Activated B cell treated with CpG ODN at 0.5 μM for 24 hours (primary cell): ENCODE results near the gene NCS1. TPM values are rescaled to one million over a fixed set of nuclear protein-coding genes. Genes with fewer than 3 reads are reported as not detected.
"Not testable (repeated sequence)": the region's sequence is repeated elsewhere in the genome, so short reads cannot be mapped to it uniquely, and the experiment has no call there.

Source experiments
- ATAC-seq: fragments of 200-7000 bp; cut with Tn5 transposase; one replicate; pipeline ENCODE4 v1.10.0; 2021; ENCODE audit warnings: low read depth, mild to moderate bottlenecking, moderate library complexity
- CTCF ChIA-PET: fragments of 350-600 bp; sonication (Branson Sonifier 250); formaldehyde crosslinking; loops from one replicate; lab custom pipeline; 2021; ENCODE audit warnings: antibody characterized with exemption; lab: Charles Lee
- POLR2A ChIA-PET: fragments of 350-600 bp; sonication (Branson Sonifier 250); formaldehyde crosslinking; loops from one replicate; lab custom pipeline; 2021; ENCODE audit warnings: antibody characterized with exemption; lab: Charles Lee
- DNase-seq: peaks from one replicate; pipeline ENCODE4 v3.0.0; 2022
- H3K27ac Mint-ChIP-seq: one replicate; pipeline ENCODE4 v1.8.0; 2020; ENCODE audit warnings: mixed read lengths
- H3K27me3 Mint-ChIP-seq: one replicate; pipeline ENCODE4 v1.8.0; 2021; ENCODE audit warnings: mixed read lengths
- H3K36me3 Mint-ChIP-seq: one replicate; pipeline ENCODE4 v1.8.0; 2021; ENCODE audit warnings: low read depth, mixed read lengths
- H3K4me1 Mint-ChIP-seq: one replicate; pipeline ENCODE4 v1.8.0; 2021; ENCODE audit warnings: mixed read lengths
- H3K4me3 Mint-ChIP-seq: one replicate; pipeline ENCODE4 v1.8.0; 2020; ENCODE audit warnings: mild to moderate bottlenecking, mixed read lengths
- H3K9me3 Mint-ChIP-seq: one replicate; pipeline ENCODE4 v1.8.0; 2020; ENCODE audit warnings: mixed read lengths
- intact Hi-C: fragments of 100-400 bp; cut with micrococcal nuclease; formaldehyde crosslinking; loops from one replicate; pipeline ENCODE4 v1.15.1; 2024
- total RNA-seq: library from RNA; stranded (reverse); gene quantifications from 2 replicates; pipeline ENCODE4 v1.2.3, GENCODE V29; 2022
- TF ChIP-seq, protein P1 (sequence below): fragments of 200-600 bp; IDR thresholded peaks from one replicate; pipeline ENCODE4 v1.8.0; 2022; ENCODE audit warnings: antibody characterized with exemption, mild to moderate bottlenecking

The NCS1 gene
- total RNA-seq, 1 donor from 2014 or later: 0.24 TPM

DNA sequence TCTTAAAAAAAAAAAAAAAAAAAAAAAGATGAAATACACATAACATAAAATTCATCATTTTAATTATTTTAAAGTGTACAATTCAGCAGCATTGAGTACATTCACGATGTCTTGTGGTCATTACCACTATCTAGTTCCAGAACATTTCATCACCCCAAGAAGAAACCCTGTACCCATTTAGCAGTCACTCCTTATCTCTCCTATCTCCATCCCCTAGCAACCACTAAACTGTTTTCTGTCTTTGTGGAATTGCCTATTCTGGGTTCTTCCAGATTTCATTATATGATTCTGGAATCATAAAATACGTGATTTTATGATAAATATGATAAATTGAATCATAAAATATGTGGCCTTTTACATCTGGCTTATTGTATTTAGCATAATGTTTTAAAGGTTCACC lies 84.4 kb downstream of the NCS1 start:
- Mint-ChIP-seq H3K4me1 (no peaks in the 10 kb centered on the region), H3K9me3 (peaks cover 2% of the 10 kb centered on the region), H3K36me3 (no peaks in the 10 kb centered on the region), H3K27me3 (peaks cover 25% of the 10 kb centered on the region), H3K4me3 (no peak overlapping the region), H3K27ac (no peak overlapping the region)
- ATAC-seq: no peak
- ChIA-PET CTCF (no interaction called here), POLR2A (interaction anchor here (0.6 to 0.8 kb wide), 2 partner anchors 148 to 468 kb away, joined by 3 read pairs; no protein-coding TSS in a partner anchor)
- DNase-seq: no peak
- intact Hi-C loops: no loop called here
- TF ChIP-seq, protein P1, sequence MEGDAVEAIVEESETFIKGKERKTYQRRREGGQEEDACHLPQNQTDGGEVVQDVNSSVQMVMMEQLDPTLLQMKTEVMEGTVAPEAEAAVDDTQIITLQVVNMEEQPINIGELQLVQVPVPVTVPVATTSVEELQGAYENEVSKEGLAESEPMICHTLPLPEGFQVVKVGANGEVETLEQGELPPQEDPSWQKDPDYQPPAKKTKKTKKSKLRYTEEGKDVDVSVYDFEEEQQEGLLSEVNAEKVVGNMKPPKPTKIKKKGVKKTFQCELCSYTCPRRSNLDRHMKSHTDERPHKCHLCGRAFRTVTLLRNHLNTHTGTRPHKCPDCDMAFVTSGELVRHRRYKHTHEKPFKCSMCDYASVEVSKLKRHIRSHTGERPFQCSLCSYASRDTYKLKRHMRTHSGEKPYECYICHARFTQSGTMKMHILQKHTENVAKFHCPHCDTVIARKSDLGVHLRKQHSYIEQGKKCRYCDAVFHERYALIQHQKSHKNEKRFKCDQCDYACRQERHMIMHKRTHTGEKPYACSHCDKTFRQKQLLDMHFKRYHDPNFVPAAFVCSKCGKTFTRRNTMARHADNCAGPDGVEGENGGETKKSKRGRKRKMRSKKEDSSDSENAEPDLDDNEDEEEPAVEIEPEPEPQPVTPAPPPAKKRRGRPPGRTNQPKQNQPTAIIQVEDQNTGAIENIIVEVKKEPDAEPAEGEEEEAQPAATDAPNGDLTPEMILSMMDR: no peak

- H3K27ac Mint-ChIP-seq, H3K9me3 Mint-ChIP-seq, intact Hi-C loops, H3K36me3 Mint-ChIP-seq, CTCF ChIA-PET, H3K4me1 Mint-ChIP-seq, POLR2A ChIA-PET, ATAC-seq, H3K4me3 Mint-ChIP-seq, DNase-seq: not testable (repeated sequence)
- H3K27me3 Mint-ChIP-seq: peaks cover 29% of the 10 kb centered on the region
Measured at GRCh38 chr9:130258137-130258536, 85.9 kb downstream of the NCS1 start.

DNA sequence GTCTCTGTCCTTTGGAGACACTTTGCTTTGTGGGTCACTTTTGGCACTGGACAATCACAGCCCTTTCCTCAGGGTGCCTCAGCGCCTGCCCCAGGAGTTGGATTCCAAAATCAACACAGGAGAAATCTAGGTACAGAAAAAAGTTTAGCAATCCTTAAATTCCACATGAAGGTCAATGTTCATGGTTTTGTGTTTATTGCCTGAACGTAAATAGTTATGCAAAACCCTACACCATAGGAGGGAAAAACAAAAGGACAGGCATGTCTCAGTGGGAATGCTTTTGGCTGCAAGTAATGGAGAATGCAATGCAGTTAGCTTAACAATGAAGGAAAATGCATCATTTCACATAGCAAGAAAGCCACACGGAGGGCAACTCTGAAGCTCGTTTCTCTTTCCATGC lies 86.8 kb downstream of the NCS1 start:
- no peak overlapping the region for H3K4me3 Mint-ChIP-seq
- H3K27ac Mint-ChIP-seq: no peak overlapping the region
- CTCF ChIA-PET: no interaction called here
- peaks cover 37% of the 10 kb centered on the region for H3K27me3 Mint-ChIP-seq
- no peak for DNase-seq
- no peak for ATAC-seq
- no peaks in the 10 kb centered on the region for H3K36me3 Mint-ChIP-seq
- TF ChIP-seq, protein P1: no peak
- H3K4me1 Mint-ChIP-seq: no peaks in the 10 kb centered on the region
- intact Hi-C loops: no loop called here
- POLR2A ChIA-PET: no interaction called here
- H3K9me3 Mint-ChIP-seq: peaks cover 2% of the 10 kb centered on the region

- peaks cover 44% of the 10 kb centered on the region for H3K27me3 Mint-ChIP-seq
- H3K27ac Mint-ChIP-seq: no peak overlapping the region
- DNase-seq (no peak), ATAC-seq (no peak)
- H3K4me1 Mint-ChIP-seq: no peaks in the 10 kb centered on the region
- H3K36me3 Mint-ChIP-seq: no peaks in the 10 kb centered on the region
- H3K9me3 Mint-ChIP-seq: no peaks in the 10 kb centered on the region
- ChIA-PET POLR2A (no interaction called here), CTCF (no interaction called here)
- TF ChIP-seq, protein P1: no peak
- intact Hi-C loops: no loop called here
- no peak overlapping the region for H3K4me3 Mint-ChIP-seq
Measured at GRCh38 chr9:130260816-130261765, 88.9 kb downstream of the NCS1 start.

DNA sequence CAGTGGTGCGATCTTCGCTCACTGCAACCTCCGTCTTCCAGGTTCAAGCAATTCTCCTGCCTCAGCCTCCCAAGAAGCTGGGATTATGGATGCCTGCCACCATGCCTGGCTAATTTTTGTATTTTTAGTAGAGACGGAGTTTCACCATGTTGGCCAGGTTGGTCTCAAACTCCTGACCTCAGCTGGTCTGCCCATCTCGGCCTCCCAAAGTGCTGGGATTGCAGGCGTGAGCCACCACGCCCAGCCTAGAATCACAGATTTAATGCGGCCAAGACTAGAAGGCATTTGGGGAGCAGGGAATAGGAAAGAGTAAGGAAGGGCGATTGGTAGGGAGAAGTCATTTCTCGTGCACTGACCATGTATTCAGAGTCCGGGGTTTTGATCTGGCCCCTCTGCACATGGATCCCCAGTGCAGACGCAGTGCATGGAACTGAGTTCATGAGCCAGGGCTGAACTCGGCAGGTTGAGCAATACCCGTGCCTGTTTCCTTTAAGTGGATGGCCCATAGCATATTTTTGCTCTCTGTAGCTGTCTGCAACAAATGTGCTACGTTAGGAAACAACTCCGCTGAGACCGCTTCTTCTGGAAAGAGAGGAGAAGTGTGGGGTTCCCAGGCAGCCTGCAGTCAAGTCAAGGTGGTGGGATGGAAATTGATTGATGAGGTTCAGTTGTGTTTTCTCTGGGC lies 90.0 kb downstream of the NCS1 start:
- Mint-ChIP-seq H3K4me3 (no peak overlapping the region), H3K27me3 (peaks cover 54% of the 10 kb centered on the region), H3K36me3 (no peaks in the 10 kb centered on the region), H3K9me3 (no peaks in the 10 kb centered on the region), H3K27ac (no peak overlapping the region), H3K4me1 (no peaks in the 10 kb centered on the region)
- DNase-seq (no peak), ATAC-seq (no peak)
- ChIA-PET POLR2A (no interaction called here), CTCF (no interaction called here)
- intact Hi-C loops: no loop called here
- TF ChIP-seq, protein P1: no peak
